Central memory CD4-positive, alpha-beta T cell (primary cell): ENCODE measurements around the gene MRE11.
"Not testable (repeated sequence)": the region's sequence is repeated elsewhere in the genome, so short reads cannot be mapped to it uniquely, and the experiment has no call there.

ENCODE experiments used
- DNase-seq: peaks from one replicate; pipeline ENCODE4 v3.0.0; 2022
- total RNA-seq, 3 experiments: gene quantifications; one replicate each; lab custom pipeline; 2026; lab: John Stamatoyannopoulos, UW

Gene MRE11
- 61.9 to 96.7 (median 79.3) reads per million in 3 experiments for total RNA-seq

GRCh38 chr11:94493281-94494125, at the start of gene MRE11, which contains the start of gene ANKRD49:
Gene MRE11 (minus strand): TSS chr11:94493844. CDS start chr11:94492801, 1,043 bp downstream.
Gene ANKRD49 (plus strand): TSS chr11:94493984. CDS start chr11:94496694, 2,710 bp downstream.
- DNase-seq, result peak; percentile 97

- no peak for DNase-seq
These were observed 45.8 kb upstream of the MRE11 start for GRCh38 chr11:94539420-94539819.

DNA sequence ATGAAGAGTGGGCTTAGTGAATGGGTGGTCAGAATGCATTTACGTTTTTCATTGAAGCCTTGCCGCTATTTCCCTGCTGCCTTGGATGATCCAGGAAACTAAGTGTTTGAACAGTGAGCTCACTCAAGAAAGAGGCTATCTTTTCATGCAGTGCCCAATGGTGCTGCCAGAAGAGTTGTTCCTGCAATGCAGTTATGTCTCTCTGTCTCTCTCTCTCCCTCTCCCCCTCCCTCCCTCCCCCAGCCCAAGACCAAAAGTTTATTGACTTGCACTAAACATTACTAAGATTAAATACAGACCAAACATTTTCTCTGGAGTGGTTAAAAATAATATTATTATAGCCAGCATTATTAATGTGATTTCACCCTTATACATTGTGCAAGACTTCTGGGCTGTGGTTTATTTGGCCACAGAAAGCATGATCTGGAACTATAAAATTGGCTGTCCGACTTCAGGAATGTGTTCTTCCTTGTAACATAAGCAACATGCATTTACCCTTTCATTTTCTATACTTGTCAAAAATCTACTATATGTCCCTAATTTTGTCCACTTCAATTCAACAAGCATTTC, 43.5 kb upstream of the MRE11 start:
- DNase-seq, result no peak

GRCh38 chr11:94536386-94536785, 42.7 kb upstream of the MRE11 start:
- no peak for DNase-seq

- no peak for DNase-seq
These were observed 40.3 kb upstream of the MRE11 start for GRCh38 chr11:94533696-94534630.

DNA sequence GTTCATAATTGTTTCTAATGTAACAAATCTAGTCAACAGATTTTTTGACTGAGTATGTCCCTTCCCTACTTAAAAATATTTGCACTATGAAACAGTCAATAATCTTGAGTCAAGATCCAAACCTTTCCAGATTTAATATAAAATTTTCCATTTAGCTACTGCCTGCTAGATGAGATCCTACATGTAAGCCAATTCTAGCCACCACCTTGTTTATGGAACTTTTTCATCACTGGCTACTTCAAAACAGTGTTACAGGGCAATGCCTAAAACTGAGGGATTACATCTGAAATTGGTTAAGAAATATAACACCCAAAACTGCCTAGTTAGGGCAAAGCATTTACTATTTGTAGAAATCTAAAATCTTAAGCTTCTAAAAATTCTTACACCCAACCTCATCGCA, 39.6 kb upstream of the MRE11 start:
- DNase-seq, result no peak

DNA sequence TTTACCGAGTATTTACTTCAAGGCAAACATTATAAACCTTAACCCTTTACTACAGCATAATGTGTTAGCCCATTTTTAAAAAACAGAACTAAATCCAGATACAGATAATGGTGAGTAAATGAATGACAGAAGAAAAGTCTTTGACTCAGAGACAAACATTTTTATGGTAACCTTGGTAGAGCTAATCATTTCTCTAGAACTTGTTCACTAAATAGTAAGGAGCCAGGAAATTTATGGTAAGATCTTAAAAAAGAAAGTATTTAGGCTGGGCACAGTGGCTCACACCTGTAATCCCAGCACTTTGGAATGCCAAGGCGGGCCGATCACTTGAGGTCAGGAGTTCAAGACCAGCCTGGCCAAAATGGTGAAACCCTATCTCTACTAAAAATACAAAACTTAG, 38.6 kb upstream of the MRE11 start:
- no peak for DNase-seq

- DNase-seq, result no peak
These were observed 34.9 kb upstream of the MRE11 start for GRCh38 chr11:94528551-94528950.

DNA sequence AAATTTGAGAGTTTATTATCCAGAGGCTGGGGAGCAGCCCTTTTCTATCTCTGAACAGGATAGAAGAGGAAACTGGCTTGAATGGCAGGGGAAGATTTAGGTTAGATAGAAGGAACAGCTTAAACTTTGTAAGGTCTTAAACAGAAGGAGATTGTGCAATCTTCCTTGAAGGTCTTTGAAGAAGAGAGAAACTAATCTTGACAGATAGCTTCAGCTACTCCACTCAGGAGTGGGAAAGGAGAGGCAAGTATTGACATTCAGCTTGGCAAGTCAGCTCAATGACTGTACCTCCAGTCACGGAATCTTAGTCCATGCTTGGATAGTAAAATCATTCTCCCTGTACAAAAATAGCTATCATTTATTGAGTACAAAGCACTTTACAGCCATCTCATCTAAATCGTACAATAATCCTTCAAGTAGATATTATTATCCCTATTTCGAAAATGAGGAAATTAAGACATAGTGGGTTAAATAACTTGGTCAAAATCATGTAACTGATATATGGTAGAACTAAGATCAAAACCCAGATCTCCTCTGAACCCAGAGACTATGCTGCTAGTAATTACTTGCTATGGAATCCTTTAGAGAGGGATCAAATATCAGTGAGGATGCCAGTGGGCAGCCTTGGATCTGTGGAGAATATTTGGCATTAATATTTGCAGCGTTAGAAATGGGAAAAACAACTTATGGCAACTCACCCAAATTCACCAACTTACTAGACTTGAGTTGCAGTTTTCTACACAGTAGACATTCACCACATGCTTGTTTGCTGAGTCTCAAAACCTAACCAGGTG, 33.2 kb upstream of the MRE11 start:
- no peak for DNase-seq

- no peak for DNase-seq
These were observed 32.1 kb upstream of the MRE11 start for GRCh38 chr11:94525546-94526324.

DNA sequence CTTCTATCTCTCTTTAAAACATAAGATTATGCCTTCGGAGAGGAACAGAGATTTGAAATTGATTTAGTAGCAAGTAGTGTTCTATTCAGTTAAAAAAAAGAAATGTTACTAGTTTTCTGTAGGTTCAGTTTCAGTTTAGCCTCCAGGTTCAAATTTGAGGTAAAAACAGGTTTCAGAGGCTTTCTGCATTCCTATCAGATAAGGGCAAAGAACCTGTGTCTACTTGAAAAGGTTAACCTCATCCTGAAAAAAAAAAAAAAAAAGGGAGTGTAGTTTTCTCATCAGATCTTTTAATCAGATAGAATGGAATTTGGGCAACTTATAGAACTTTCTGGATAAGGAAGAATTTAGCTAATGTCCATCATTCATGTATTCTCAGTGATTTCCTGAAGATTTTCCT, 30.7 kb upstream of the MRE11 start:
- DNase-seq, result no peak

DNA sequence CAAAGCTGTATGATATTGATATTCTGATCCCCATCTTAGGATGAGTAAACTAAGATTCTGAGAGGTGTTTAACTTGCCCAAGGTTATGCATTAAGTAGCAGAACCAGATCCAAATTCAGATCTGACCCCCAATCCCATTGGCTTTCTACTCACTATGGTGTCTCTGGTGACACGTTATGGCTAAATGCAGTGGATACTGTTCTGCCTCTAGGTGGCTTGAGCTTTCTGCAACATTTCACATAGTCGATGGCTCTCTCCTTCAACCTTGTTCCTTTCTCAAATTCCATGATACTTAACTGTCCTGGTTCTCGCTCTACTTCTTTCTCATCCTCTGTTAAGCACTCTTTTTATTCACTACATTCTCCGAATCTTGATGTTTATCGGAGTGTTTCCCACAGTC, 28.0 kb upstream of the MRE11 start:
- no peak for DNase-seq

- no peak for DNase-seq
These were observed 25.9 kb upstream of the MRE11 start for GRCh38 chr11:94519478-94520084.

GRCh38 chr11:94518300-94518699, 24.7 kb upstream of the MRE11 start:
- DNase-seq, result no peak

DNA sequence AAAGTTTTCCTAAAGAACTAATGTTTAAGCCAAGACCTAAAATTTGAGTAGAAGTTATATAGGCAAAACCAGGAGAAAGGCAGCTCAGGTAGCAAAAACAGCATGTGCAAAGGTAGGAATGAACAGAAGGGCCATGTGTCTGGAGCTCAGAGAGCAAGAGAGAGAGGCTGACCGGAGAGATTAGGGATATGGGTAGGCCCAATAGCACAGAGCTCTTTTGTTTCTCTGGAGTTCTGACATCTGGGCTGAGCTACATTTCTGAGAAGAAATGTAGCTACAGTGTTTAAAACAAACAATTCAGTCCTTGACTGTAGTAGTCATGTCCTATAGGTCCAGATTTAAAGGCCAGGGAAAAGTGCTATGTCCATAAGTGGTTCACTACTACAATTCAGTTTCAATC, 23.1 kb upstream of the MRE11 start:
- DNase-seq, result no peak

- DNase-seq, result no peak
These were observed 21.8 kb upstream of the MRE11 start for GRCh38 chr11:94515398-94515797.

GRCh38 chr11:94513091-94513490, 19.4 kb upstream of the MRE11 start:
- no peak for DNase-seq

- peak; percentile 28 for DNase-seq
These were observed 18.5 kb upstream of the MRE11 start, which contains the start of gene C11orf97 for GRCh38 chr11:94511932-94512781. Gene C11orf97 (plus strand): TSS chr11:94512461. CDS start chr11:94512529, 68 bp downstream.

GRCh38 chr11:94507485-94507884, 13.8 kb upstream of the MRE11 start:
- no peak for DNase-seq

- DNase-seq, result not testable (repeated sequence)
These were observed 12.9 kb upstream of the MRE11 start for GRCh38 chr11:94506513-94506912.
